Choroid plexus epithelial cell (primary cell): Measurements from ENCODE around the gene CCNL2.
A peak's percentile ranks its signal among the peaks of the same experiment; 100 is the strongest.
"Not testable (repeated sequence)": the region's sequence is repeated elsewhere in the genome, so short reads cannot be mapped to it uniquely, and the experiment has no call there.

Source experiments
- DNase-seq: peaks from one replicate; pipeline ENCODE4 v3.0.0-alpha.2; 2010; ENCODE audit warnings: low read depth
- H3K4me3 ChIP-seq: 2 replicates; pipeline ENCODE4 v1.5.1; 2011; ENCODE audit warnings: low read depth, mild to moderate bottlenecking, control low read depth, low read length, moderate library complexity
- TF ChIP-seq, protein P1 (sequence below): conservative IDR thresholded peaks from 2 replicates; pipeline ENCODE4 v1.5.1; 2011; ENCODE audit warnings: low read depth, mild to moderate bottlenecking, control low read depth, inconsistent platforms, low read length, moderate library complexity

Gene CCNL2

GRCh38 chr1:1399187-1399871 is at the start of gene CCNL2:
Gene CCNL2 (minus strand): TSS chr1:1399335. CDS start chr1:1399306, 29 bp downstream.
- TF ChIP-seq, protein P1, sequence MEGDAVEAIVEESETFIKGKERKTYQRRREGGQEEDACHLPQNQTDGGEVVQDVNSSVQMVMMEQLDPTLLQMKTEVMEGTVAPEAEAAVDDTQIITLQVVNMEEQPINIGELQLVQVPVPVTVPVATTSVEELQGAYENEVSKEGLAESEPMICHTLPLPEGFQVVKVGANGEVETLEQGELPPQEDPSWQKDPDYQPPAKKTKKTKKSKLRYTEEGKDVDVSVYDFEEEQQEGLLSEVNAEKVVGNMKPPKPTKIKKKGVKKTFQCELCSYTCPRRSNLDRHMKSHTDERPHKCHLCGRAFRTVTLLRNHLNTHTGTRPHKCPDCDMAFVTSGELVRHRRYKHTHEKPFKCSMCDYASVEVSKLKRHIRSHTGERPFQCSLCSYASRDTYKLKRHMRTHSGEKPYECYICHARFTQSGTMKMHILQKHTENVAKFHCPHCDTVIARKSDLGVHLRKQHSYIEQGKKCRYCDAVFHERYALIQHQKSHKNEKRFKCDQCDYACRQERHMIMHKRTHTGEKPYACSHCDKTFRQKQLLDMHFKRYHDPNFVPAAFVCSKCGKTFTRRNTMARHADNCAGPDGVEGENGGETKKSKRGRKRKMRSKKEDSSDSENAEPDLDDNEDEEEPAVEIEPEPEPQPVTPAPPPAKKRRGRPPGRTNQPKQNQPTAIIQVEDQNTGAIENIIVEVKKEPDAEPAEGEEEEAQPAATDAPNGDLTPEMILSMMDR, result peak; percentile 53
- DNase-seq, result peak; percentile 99
- peak within 1 kb of the TSS; percentile 99 for H3K4me3 ChIP-seq

DNA sequence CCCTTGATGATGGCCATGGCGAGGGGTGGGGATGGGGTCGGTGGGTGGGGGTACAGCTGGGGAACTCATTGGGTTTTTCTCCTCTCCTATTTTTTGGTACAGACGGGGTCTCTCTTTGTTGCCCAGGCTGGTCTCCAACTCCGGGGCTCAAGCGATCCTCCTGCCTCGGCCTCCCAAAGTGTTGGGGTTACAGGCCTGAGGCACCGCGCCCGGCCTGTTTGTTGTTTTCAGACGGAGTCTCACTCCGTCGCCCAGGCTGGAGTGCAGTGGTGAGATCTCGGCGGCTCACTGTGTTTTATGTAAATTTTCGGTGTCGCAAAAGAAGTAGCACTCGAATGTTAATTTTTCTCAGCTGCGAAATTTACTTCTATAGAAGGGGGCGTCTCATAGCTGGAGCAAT is 47.5 kb upstream of the CCNL2 start:
- not testable (repeated sequence) for DNase-seq

DNA sequence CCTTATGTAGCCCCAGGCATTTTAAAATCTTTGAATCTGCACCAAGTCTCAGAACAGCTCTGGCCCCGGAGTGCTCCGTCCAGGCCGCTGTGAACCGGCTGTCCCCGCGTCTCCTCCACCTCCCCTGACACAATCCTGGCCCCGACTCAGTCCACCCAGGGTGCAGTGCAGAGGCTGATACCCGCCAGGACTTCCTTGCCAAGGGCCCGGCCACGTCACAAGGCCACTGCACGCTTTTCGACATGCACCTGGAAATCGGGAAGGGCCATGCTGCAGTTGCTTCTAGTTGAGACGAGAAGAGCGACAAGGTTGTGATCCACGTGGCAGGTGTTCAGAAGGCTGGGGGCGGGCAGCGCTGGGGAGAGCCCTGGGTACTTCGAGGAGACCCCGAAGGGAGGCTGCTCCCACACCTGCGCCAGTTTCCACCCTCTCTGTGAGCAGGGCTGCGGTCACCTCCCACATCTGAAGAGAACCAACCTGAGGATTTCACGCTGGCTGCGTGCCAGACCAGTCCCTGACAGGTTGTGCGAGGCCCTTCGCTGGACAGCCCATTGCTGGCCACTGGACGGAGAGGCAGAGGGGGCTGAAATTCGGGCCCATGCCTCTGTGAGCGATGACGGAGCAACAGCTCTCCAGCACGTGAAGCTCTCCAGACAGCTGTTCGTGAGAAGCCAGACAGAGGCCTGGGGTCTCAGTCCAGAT is 43.1 kb upstream of the CCNL2 start:
- no peak overlapping the region for H3K4me3 ChIP-seq
- no peak for DNase-seq
- TF ChIP-seq, protein P1, result no peak

More for the DNA sequence above, 47.5 kb upstream of the CCNL2 start:
- H3K4me3 ChIP-seq, result not testable (repeated sequence)

- TF ChIP-seq, protein P1, result peak; percentile 80
- no peak overlapping the region for H3K4me3 ChIP-seq
- DNase-seq, result peak; percentile 30
Measured at GRCh38 chr1:1441002-1441888, 42.1 kb upstream of the CCNL2 start.

DNA sequence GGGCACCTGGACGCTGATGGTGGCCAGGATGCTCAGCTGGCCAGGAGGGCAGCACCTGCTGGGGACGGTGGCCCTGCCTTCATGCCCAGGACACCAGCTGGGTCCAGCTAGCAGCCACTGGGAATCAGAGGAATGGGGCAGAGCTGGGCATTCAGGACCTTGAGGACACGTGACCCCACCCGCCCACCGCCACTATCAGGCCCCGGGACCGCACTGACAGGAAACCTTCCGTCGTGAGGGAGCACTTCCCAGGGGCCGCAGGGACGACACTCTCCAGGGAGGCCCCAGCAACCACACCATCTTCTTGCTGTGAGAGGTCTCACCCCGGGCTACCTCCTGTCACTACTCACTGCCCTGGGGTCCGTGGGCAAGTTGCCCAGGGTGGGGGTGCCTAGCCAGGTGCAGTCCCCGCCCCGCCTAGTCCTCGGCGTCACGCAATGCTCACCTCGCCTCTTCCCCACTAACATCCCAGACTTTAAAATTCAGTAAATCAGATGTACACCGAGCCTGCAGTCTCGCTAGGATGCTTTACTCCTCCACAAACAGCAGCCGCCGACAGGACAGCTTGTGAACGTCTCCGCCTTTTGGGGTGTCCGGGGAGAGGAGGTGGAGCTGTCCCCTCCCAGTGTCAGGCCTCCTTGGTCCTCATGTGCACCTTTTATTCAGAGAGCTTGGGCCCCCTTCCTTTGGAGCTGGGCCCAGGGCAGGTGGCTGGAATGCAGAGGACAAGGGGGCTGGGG is 41.3 kb upstream of the CCNL2 start:
- no peak for DNase-seq
- no peak overlapping the region for H3K4me3 ChIP-seq
- TF ChIP-seq, protein P1, result no peak

DNA sequence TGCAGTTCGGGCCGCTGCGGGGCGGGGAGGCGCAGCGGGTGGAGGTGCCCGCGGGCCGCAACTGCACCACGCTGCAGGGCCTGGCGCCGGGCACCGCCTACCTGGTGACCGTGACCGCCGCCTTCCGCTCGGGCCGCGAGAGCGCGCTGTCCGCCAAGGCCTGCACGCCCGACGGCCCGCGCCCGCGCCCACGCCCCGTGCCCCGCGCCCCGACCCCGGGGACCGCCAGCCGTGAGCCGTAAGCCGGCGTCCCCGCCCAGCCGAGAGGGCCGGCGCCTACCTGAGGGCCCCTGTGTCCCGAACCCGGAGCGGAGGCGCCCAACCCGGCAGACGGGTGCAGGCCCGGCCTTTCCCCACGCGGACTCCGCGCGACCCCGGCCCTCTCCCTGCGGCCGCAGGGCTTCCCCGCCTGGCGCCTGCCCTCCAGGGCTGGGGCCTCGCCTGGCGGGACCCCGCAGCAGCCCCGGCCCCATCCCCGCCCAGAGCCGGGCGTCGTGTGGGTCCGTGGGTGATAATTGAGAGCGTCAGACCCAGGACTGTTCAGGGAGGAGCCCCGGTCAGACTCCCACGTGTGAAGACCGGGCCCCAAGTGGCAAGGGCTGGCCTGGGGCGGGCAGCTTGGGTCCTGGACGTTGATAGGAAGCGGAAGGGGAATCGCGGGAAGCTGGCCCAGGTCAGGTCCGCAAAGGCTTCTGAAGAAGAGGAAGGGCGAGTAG is 40.6 kb upstream of the CCNL2 start:
- no peak overlapping the region for H3K4me3 ChIP-seq
- DNase-seq, result no peak
- TF ChIP-seq, protein P1, result no peak
